Right lung (tissue), 5 donors: ENCODE results near the gene TMPRSS5. TPM values are rescaled to one million over a fixed set of nuclear protein-coding genes. Genes with fewer than 3 reads are reported as not detected.
"Not testable (repeated sequence)": the region's sequence is repeated elsewhere in the genome, so short reads cannot be mapped to it uniquely, and the experiment has no call there.

Experiments
- DNase-seq, 2 donors: peaks; one replicate each; pipeline ENCODE4 v3.0.0-alpha.2; 2013
- polyA plus RNA-seq, 5 donors: library from polyadenylated mRNA; unstranded; fragments of 120-200 nt; gene quantifications; one replicate each; pipeline versions ENCODE4 v1.2.1 to v1.2.3, GENCODE V29; 2013; ENCODE audit warnings: inconsistent platforms in 1 of 5, low replicate concordance in 1 of 5; ENCODE audit not compliant: insufficient read length in 5 of 5, insufficient read depth in 1 of 5

Gene TMPRSS5
- polyA plus RNA-seq, 5 donors: 0.67 to 1.9 (median 1.2) TPM

GRCh38 chr11:113697756-113698407 is 8.2 kb downstream of the TMPRSS5 start:
- DNase-seq: no peak

- DNase-seq: no peak
Measured at GRCh38 chr11:113697111-113697510, 9.0 kb downstream of the TMPRSS5 start.

GRCh38 chr11:113695207-113695606 is 10.9 kb downstream of the TMPRSS5 start:
- DNase-seq: no peak

DNA sequence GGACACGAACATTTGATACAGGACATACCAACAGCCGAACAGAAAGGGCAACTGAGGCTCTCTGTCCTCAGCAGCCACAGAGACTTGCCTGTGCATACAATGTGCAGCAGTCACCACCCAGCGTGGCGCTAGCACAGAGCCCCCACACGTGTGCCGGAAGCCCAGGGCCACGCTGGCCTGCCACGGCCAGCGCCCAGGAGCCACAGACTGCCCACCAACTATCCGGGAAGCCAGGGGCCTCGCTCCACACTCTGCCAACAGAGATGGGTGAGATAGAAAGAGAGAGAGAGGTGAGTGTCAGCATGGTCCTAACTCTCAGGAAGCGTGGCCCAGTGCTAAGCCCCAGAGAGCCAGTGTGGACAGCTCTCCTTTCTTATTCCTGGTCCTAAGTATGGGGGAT is 11.7 kb downstream of the TMPRSS5 start:
- DNase-seq: no peak

- DNase-seq: no peak
Measured at GRCh38 chr11:113693030-113693429, 13.1 kb downstream of the TMPRSS5 start.

- no peak for DNase-seq
Measured at GRCh38 chr11:113690619-113691569, 15.2 kb downstream of the TMPRSS5 start.

- DNase-seq: no peak
Measured at GRCh38 chr11:113689768-113690618, 16.1 kb downstream of the TMPRSS5 start.

- no peak for DNase-seq
Measured at GRCh38 chr11:113685654-113686359, 20.3 kb downstream of the TMPRSS5 start.

GRCh38 chr11:113684496-113684895 is 21.6 kb downstream of the TMPRSS5 start:
- no peak for DNase-seq

DNA sequence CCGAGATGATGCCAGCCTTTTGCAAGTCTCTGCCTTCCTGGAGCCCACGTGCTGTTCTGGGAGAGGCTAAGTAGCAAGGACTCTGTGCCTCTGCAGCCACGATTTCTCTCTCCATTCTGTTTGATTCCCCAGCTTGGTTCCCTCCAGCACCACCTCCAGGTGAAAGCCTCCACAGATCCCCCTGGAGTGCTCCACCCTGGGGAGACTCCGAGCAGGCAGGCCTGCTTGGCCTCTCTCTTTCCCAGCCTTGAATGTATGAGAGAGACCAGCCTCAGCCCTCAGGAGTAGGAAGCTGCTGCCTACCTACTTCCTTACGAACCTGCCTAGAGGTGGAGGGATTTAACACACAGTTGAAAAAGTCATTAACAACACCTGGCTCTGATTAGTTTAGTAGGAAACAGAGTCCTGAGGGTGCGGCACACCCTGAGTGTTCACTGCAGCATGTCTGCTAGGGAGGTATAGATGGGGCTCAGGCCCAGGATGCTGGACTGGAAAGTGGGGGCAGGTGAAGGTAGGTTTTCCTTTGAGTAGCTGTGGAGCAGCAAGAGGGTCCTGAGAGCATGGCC is 22.5 kb downstream of the TMPRSS5 start:
- no peak for DNase-seq

DNA sequence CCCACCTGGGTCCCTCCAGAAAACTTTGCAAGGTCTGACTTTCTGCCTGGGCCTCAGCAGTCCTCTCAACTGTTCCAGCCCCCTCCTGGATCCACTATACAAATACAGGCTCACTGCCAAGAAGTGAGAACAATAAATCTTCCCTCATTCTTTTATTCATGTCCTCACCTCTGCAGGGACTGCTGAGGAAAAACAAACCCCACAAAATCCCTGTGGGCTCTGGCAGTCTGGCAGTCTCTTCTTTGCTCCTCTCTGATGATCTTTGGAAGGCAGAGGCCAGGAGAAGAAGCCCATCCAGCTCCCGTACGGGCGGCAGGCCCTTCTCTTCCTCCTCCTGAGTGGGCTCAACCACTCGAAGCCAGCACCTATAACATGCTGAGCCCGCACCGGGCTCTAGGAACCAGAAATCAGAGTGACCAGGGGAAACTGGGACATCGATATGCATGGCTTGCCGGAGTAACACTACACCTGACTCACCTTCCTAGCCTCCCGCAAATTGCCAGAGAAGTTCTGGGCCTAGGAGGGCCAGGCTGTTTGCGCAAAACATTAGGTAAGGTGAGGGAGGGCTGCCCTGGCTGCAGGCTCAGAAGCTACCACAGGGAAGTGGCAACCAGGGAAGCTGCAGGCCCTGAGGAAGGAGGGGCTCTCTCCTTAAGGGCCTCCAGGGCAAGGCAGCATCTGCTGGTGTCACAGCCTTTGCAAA is 24.2 kb downstream of the TMPRSS5 start:
- DNase-seq: no peak

DNA sequence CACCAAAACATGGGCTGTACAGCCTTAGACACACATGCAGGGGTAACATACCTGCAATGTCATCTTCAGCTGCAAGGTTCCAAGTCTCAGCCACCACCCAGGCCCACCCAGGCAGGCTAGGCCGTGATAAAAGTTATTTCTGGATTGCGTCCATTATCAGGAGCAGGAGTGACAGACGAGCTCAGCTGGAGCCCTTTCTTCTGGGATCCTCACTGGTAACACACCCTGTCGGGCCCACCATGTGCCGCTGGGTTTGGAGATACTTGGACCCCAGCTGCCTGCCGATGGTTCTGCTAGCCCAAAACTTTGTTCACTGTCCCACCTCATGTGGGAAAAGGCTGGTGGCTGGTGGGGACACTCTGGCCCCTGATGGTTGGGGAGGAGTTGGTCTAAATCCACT is 24.8 kb downstream of the TMPRSS5 start:
- no peak for DNase-seq

GRCh38 chr11:113677685-113678084 is 28.4 kb downstream of the TMPRSS5 start:
- no peak for DNase-seq

DNA sequence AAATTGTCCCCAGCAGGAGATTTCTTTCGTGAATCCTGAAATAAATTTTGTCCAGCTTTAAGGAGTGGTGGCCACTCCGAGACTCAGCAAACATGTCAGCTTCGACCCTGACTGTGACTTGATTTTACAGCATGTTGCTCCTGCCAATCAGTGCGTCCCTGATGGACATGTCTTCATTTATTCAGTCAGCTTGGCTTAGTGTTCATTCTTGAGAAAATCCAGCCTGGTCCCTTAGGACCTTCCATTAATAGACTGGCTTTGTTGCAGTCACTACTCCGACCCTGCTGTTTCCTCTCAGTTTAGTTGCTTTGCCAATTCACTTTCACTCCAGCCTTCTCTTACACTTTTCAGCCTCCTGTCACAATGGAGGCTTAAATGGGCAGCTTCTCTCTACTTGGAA is 30.5 kb downstream of the TMPRSS5 start:
- DNase-seq: no peak

- DNase-seq: no peak
Measured at GRCh38 chr11:113675003-113675561, 31.0 kb downstream of the TMPRSS5 start.

GRCh38 chr11:113674397-113674685 is 31.8 kb downstream of the TMPRSS5 start:
- DNase-seq: no peak

GRCh38 chr11:113673550-113674396 is 32.3 kb downstream of the TMPRSS5 start:
- DNase-seq: no peak

GRCh38 chr11:113671914-113672313 is 34.2 kb downstream of the TMPRSS5 start:
- not testable (repeated sequence) for DNase-seq

DNA sequence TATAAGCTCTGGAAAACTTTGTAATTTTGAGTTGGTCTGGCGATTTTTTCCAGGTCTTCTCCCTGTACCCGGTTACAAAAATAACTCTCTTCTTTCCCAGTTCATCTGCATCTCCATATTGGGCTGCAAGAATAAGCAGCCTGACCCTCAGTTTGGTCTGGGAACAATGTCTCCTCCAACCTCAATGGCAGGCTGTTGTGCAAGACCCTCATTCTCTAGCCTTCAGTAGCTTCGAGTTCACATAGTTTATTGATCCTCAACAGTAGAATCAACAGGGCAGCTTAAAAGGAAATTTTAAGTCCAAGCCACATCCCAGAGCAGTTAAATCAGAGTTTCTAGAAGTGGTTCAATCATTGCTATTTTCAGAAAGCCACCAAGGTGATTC is 35.3 kb downstream of the TMPRSS5 start:
- DNase-seq: no peak
